ENCODE measurements around the gene TAOK2.
A peak's percentile ranks its signal among the peaks of the same experiment; 100 is the strongest.
"Not testable (repeated sequence)": the region's sequence is repeated elsewhere in the genome, so short reads cannot be mapped to it uniquely, and the experiment has no call there.

The TAOK2 gene

GRCh38 chr16:30004811-30005242 is 31.2 kb downstream of the TAOK2 start:
- DNase-seq (ENCODE audit: low spot score) = no peak

GRCh38 chr16:30005341-30006094 is 31.9 kb downstream of the TAOK2 start:
- peak; percentile 45 for DNase-seq (ENCODE audit: low spot score)

GRCh38 chr16:30006095-30006473 is 32.4 kb downstream of the TAOK2 start:
- no peak for DNase-seq (ENCODE audit: low spot score)

GRCh38 chr16:30006659-30007377 is 33.1 kb downstream of the TAOK2 start:
- no peak for DNase-seq (ENCODE audit: low spot score)

GRCh38 chr16:30007378-30007895 is 33.8 kb downstream of the TAOK2 start:
- DNase-seq (ENCODE audit: low spot score) = no peak

GRCh38 chr16:30009085-30009862 is 35.6 kb downstream of the TAOK2 start:
- DNase-seq (ENCODE audit: low spot score) = no peak

- no peak for DNase-seq (ENCODE audit: low spot score)
Measured at GRCh38 chr16:30009990-30010843, 36.5 kb downstream of the TAOK2 start.

GRCh38 chr16:30010844-30011713 is 37.4 kb downstream of the TAOK2 start, which contains the start of gene DOC2A:
DOC2A (minus strand) TSS chr16:30011027; CDS start chr16:30010222, 805 bp downstream.
- DNase-seq (ENCODE audit: low spot score) = no peak

GRCh38 chr16:30011714-30012504 is 38.2 kb downstream of the TAOK2 start:
- DNase-seq (ENCODE audit: low spot score) = no peak

GRCh38 chr16:30012598-30012997 is 38.9 kb downstream of the TAOK2 start:
- not testable (repeated sequence) for DNase-seq (ENCODE audit: low spot score)

GRCh38 chr16:30015450-30015849 is 41.8 kb downstream of the TAOK2 start:
- not testable (repeated sequence) for DNase-seq (ENCODE audit: low spot score)

- no peak for DNase-seq (ENCODE audit: low spot score)
Measured at GRCh38 chr16:30016555-30017276, 43.0 kb downstream of the TAOK2 start.

- no peak for DNase-seq (ENCODE audit: low spot score)
Measured at GRCh38 chr16:30017277-30017656, 43.6 kb downstream of the TAOK2 start.

GRCh38 chr16:30017937-30018336 is 44.3 kb downstream of the TAOK2 start:
- DNase-seq (ENCODE audit: low spot score) = not testable (repeated sequence)

- DNase-seq (ENCODE audit: low spot score) = no peak
Measured at GRCh38 chr16:30018731-30019158, 45.1 kb downstream of the TAOK2 start.

- DNase-seq (ENCODE audit: low spot score) = no peak
Measured at GRCh38 chr16:30022887-30023286, 49.2 kb downstream of the TAOK2 start, which contains the start of gene C16orf92. C16orf92 (plus strand) TSS chr16:30023198; CDS start chr16:30023341, 143 bp downstream.

GRCh38 chr16:30023586-30023985 is 49.9 kb downstream of the TAOK2 start:
- no peak for DNase-seq (ENCODE audit: low spot score)

GRCh38 chr16:30024451-30024850 is 50.8 kb downstream of the TAOK2 start:
- no peak for DNase-seq (ENCODE audit: low spot score)

- DNase-seq (ENCODE audit: low spot score) = no peak
Measured at GRCh38 chr16:30025156-30025555, 51.5 kb downstream of the TAOK2 start.
